H1 (cell line): ENCODE data around the gene CAMKMT. TPM values are rescaled to one million over a fixed set of nuclear protein-coding genes. Genes with fewer than 3 reads are reported as not detected.

ENCODE experiments used
- ASH2L ChIP-seq: fragments of 200-600, 300-600 bp; sonication (generic); IDR thresholded peaks from one replicate; pipeline ENCODE4 v1.7.1; 2017; ENCODE audit warnings: low read length
- ATF2 ChIP-seq: IDR thresholded peaks from 2 replicates; pipeline ENCODE4 v1.6.1; 2012; ENCODE audit warnings: low read length, inconsistent platforms
- ATF3 ChIP-seq: IDR thresholded peaks from 2 replicates; pipeline ENCODE4 v1.6.1; 2011; ENCODE audit warnings: low read depth, mild to moderate bottlenecking, low read length; ENCODE audit not compliant: insufficient read depth
- BCL11A ChIP-seq, 2 experiments: IDR thresholded peaks; one replicate each; pipeline ENCODE4 v1.6.1; 2011; ENCODE audit warnings: low read depth in 2 of 2, low read length in 2 of 2, mild to moderate bottlenecking in 2 of 2
- CEBPB ChIP-seq: IDR thresholded peaks from 2 replicates; pipeline ENCODE4 v1.6.1; 2012; ENCODE audit warnings: low read depth, low read length
- CTCF ChIP-seq, 3 experiments: IDR thresholded peaks; 1 replicate in 2 of 3; 2 replicates in 1 of 3; pipeline versions ENCODE4 v1.5.1 to v1.6.1; 2011; ENCODE audit warnings: low read length in 3 of 3, mild to moderate bottlenecking in 3 of 3, inconsistent platforms in 2 of 3, low read depth in 1 of 3, moderate library complexity in 1 of 3; ENCODE audit not compliant: insufficient read depth in 1 of 3; ENCODE audit errors: control extremely low read depth in 1 of 3
- EGR1 ChIP-seq: IDR thresholded peaks from 2 replicates; pipeline ENCODE4 v1.6.1; 2011; ENCODE audit warnings: low read depth, low read length, borderline replicate concordance
- GABPA ChIP-seq: IDR thresholded peaks from 2 replicates; pipeline ENCODE4 v1.6.1; 2011; ENCODE audit warnings: mild to moderate bottlenecking, low read length, moderate library complexity, borderline replicate concordance; ENCODE audit not compliant: insufficient read depth
- GTF2F1 ChIP-seq: IDR thresholded peaks from 2 replicates; pipeline ENCODE4 v1.6.1; 2012; ENCODE audit warnings: low read depth, low read length, improper control_type of control experiment, borderline replicate concordance
- JUND ChIP-seq: IDR thresholded peaks from 2 replicates; pipeline ENCODE4 v1.6.1; 2011; ENCODE audit warnings: mild to moderate bottlenecking, improper control_type of control experiment, low read length
- KDM1A ChIP-seq: fragments of 200-600, 300-600 bp; sonication (generic); IDR thresholded peaks from 2 replicates; pipeline ENCODE4 v1.7.1; 2016; ENCODE audit warnings: mild to moderate bottlenecking, low read length, borderline replicate concordance
- NANOG ChIP-seq: IDR thresholded peaks from 2 replicates; pipeline ENCODE4 v1.6.1; 2011; ENCODE audit warnings: low read length, low read depth, mild to moderate bottlenecking, inconsistent platforms; ENCODE audit not compliant: insufficient read depth, poor library complexity, severe bottlenecking
- PHF8 ChIP-seq: fragments of 200-600 bp; sonication (generic); conservative IDR thresholded peaks from 2 replicates; pipeline ENCODE4 v1.7.1; 2012; ENCODE audit warnings: low read depth, mild to moderate bottlenecking, inconsistent platforms, low read length, moderate library complexity
- POLR2AphosphoS5 ChIP-seq: IDR thresholded peaks from 2 replicates; pipeline ENCODE4 v1.6.1; 2011; ENCODE audit warnings: low read depth, low read length
- SP1 ChIP-seq: IDR thresholded peaks from 2 replicates; pipeline ENCODE4 v1.6.1; 2011; ENCODE audit warnings: low read depth, low read length
- TAF1 ChIP-seq: IDR thresholded peaks from 2 replicates; pipeline ENCODE4 v1.6.1; 2011; ENCODE audit warnings: mild to moderate bottlenecking, low read depth, low read length
- TBP ChIP-seq: IDR thresholded peaks from 2 replicates; pipeline ENCODE4 v1.6.1; 2011; ENCODE audit warnings: low read depth, low read length, improper control_type of control experiment
- TEAD4 ChIP-seq: IDR thresholded peaks from 2 replicates; pipeline ENCODE4 v1.6.1; 2012; ENCODE audit warnings: low read depth, low read length, inconsistent platforms, mixed read lengths
- YY1 ChIP-seq: IDR thresholded peaks from 2 replicates; pipeline ENCODE4 v1.6.1; 2011; ENCODE audit warnings: low read depth, mild to moderate bottlenecking, low read length
- ZNF274 ChIP-seq: IDR thresholded peaks from 2 replicates; pipeline ENCODE4 v1.7.0; 2012; ENCODE audit warnings: low read length, borderline replicate concordance; ENCODE audit errors: extremely low read depth
- polyA plus RNA-seq, 7 experiments: library from polyadenylated mRNA; depleted of rRNA in 3 of 7; stranded (reverse) in 5 of 7; unstranded in 2 of 7; fragments of >200 nt in 5 of 7; fragments of 200-250 nt in 2 of 7; gene quantifications; 1 replicate in 5 of 7; 2 replicates in 1 of 7; 4 replicates in 1 of 7; pipeline versions ENCODE4 v1.2.1 to v1.2.3, GENCODE V29; 2011 to 2013; ENCODE audit warnings: missing spikeins in 2 of 7, mixed read lengths in 2 of 7
- total RNA-seq: library from RNA; stranded (reverse); fragmentation: NEBNext Ultra II Directional; extraction: Animal tissue kit (Norgen Biotek cat#: 25700); gene quantifications from 2 replicates; pipeline ENCODE4 v1.2.1, GENCODE V29; 2021

Gene CAMKMT
- total and polyA plus RNA-seq, 2 of the 8 experiments (the other 6 are each of a cell fraction or from before 2014, with no cell fraction given): 14.7 to 22.4 TPM

- TF ChIP-seq POLR2AphosphoS5 (peak; percentile 61), YY1 (peak; percentile 92), ATF3 (no peak), ATF2 (no peak), CEBPB (no peak), GTF2F1 (0 out of 2 replicates have a peak, but pooled peaks have one; percentile 17), GABPA (no peak), EGR1 (peak; percentile 38; the same call in 1 of the 2 replicates), NANOG (peak; percentile 100), ZNF274 (no peak), SP1 (peak; percentile 83), CTCF (IDR thresholded peaks at IDR 0.05; ENCODE audit: control extremely low read depth in 1 of 3, insufficient read depth in 1 of 3, low read depth in 1 of 3, low read length in 3 of 3) (no peak), ASH2L (peak; percentile 84), TAF1 (peak; percentile 46; the same call in 1 of the 2 replicates), KDM1A (peak; percentile 62; the same call in 1 of the 2 replicates), BCL11A (IDR thresholded peaks at IDR 0.05; ENCODE audit: low read depth in 2 of 2, low read length in 2 of 2) (peak; percentile 75 to 81), JUND (peak; percentile 5; the same call in 1 of the 2 replicates), TBP (peak; percentile 75), TEAD4 (peak; percentile 97), PHF8 (no peak; the same call in 1 of the 2 replicates)
These were observed 441.2 kb downstream of the CAMKMT start (continued) for GRCh38 chr2:44802777-44803424.
